Activated CD4-positive, alpha-beta T cell treated with anti-CD3 and anti-CD28 coated beads, Interleukin-2, amount 10 ng/mL, durations not matched to agents 7 days and 5 days (primary cell): Measurements from ENCODE around the gene RPL28. TPM values are rescaled to one million over a fixed set of nuclear protein-coding genes. Genes with fewer than 3 reads are reported as not detected.

Experiments
- CTCF ChIA-PET: fragments of 350-600 bp; sonication (Branson Sonifier 250); formaldehyde crosslinking; loops from one replicate; lab custom pipeline; 2021; ENCODE audit warnings: antibody characterized with exemption; lab: Charles Lee
- POLR2A ChIA-PET: fragments of 350-600 bp; sonication (Branson Sonifier 250); formaldehyde crosslinking; loops from one replicate; lab custom pipeline; 2021; ENCODE audit warnings: antibody characterized with exemption; lab: Charles Lee
- DNase-seq: peaks from one replicate; pipeline ENCODE4 v3.0.0-alpha.2; 2020
- H3K27ac Mint-ChIP-seq: one replicate; pipeline ENCODE4 v1.8.0; 2021; ENCODE audit warnings: mild to moderate bottlenecking, moderate library complexity, mixed read lengths
- H3K27me3 Mint-ChIP-seq: one replicate; pipeline ENCODE4 v1.8.0; 2021; ENCODE audit warnings: mixed read lengths
- H3K36me3 Mint-ChIP-seq: one replicate; pipeline ENCODE4 v1.8.0; 2021; ENCODE audit warnings: low read depth, mixed read lengths
- H3K4me1 Mint-ChIP-seq: one replicate; pipeline ENCODE4 v1.8.0; 2021; ENCODE audit warnings: mixed read lengths
- H3K4me3 Mint-ChIP-seq: one replicate; pipeline ENCODE4 v1.8.0; 2021; ENCODE audit warnings: mild to moderate bottlenecking, moderate library complexity, mixed read lengths
- H3K9me3 Mint-ChIP-seq: one replicate; pipeline ENCODE4 v1.8.0; 2021; ENCODE audit warnings: mixed read lengths
- total RNA-seq, 2 experiments: library from RNA; stranded (reverse); gene quantifications; one replicate each; pipeline ENCODE4 v1.2.3, GENCODE V29; 2021

Gene RPL28
- total RNA-seq, 2 experiments from 2014 or later, result 3,109 to 3,457 TPM

DNA sequence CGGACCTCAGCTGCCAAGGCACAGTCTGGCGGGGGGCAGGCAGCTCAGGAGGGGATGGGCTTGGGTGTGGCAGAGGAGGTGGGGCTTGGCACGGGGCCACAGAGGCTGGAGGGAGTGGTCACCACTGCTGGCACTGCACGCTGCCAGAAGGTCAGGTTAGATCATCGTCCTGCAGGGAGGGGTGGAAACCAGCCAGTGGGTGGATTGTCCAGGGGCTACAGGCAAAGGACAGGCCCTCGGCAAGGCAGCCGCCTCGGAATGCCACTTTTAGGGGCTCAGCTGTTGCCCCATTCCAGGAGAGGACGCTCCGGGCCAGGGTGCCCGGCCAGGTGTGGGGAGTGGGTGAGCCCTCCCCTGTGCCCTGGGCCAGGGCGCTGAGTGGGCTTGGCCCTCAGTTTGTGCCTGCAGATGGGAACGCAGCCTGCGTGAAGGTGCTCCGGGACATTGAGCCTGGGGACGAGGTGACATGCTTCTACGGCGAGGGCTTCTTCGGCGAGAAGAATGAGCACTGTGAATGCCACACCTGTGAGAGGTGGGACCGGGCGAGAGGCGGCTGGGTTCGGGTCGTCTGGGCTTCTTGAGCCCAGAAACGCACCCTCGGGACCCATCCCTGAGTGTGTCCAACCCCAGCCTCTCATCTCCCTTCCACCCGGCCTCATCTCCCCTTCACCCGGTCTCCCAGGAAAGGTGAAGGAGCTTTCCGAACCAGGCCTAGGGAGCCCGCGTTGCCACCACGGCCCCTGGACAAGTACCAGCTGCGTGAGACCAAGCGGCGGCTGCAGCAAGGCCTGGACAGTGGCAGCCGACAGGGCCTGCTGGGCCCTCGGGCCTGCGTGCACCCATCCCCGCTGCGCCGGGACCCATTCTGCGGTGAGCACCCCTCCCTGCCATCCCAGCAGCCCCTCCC is 39.7 kb upstream of the RPL28 start:
- CTCF ChIA-PET, result interaction anchor here (0.6 kb wide), 1 partner anchor 10 kb away, joined by 6 read pairs; no protein-coding TSS in a partner anchor
- H3K4me3 Mint-ChIP-seq, result no peak overlapping the region
- peaks cover 6% of the 10 kb centered on the region for H3K4me1 Mint-ChIP-seq
- no peaks in the 10 kb centered on the region for H3K9me3 Mint-ChIP-seq
- H3K27me3 Mint-ChIP-seq, result peaks cover under 1% of the 10 kb centered on the region
- POLR2A ChIA-PET, result no interaction called here
- no peak for DNase-seq
- H3K27ac Mint-ChIP-seq, result no peak overlapping the region
- peaks cover 2% of the 10 kb centered on the region for H3K36me3 Mint-ChIP-seq

- peaks cover 4% of the 10 kb centered on the region for H3K4me1 Mint-ChIP-seq
These were observed 38.8 kb upstream of the RPL28 start for GRCh38 chr19:55346725-55347441.

DNA sequence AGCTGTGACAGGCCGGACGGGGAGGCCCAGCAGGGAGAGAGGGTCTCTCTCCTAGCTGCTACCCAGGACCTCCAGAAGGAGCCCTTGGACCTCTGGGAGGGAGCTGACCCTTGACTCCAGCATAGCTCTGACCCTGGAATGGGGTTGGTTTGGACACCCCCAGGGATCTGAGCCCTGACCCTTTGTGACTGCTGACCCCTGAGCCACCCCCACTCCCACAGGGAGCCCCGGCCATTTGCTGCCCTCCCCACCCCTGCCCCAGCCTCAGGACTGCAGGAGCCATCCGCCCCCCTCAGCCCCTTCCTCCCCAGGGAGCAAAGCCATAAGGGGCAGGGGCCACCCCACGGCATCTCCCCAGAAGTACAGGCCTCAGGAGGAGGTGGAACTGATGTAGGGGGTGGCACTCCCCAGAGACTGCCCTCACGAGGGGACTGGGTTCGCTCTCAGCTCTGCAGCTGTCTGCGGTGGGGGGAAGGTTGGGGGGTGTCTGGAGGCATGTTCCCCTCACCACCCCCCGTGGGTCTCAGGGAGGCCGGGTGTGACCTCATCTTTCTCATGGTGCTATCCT is 38.2 kb upstream of the RPL28 start:
- Mint-ChIP-seq H3K4me3 (no peak overlapping the region), H3K4me1 (peaks cover 5% of the 10 kb centered on the region), H3K27ac (no peak overlapping the region), H3K36me3 (no peaks in the 10 kb centered on the region), H3K27me3 (peaks cover 14% of the 10 kb centered on the region), H3K9me3 (no peaks in the 10 kb centered on the region)
- no peak for DNase-seq
- ChIA-PET POLR2A (no interaction called here), CTCF (interaction anchor here (0.6 kb wide), 1 partner anchor 110 kb away, joined by 3 read pairs; no protein-coding TSS in a partner anchor)

More at GRCh38 chr19:55346725-55347441, 38.8 kb upstream of the RPL28 start:
- no peaks in the 10 kb centered on the region for H3K36me3 Mint-ChIP-seq
- no peak overlapping the region for H3K27ac Mint-ChIP-seq
- no peak for DNase-seq
- H3K27me3 Mint-ChIP-seq, result peaks cover 8% of the 10 kb centered on the region
- ChIA-PET CTCF (interaction anchor here (0.6 kb wide), 1 partner anchor 109 kb away, joined by 3 read pairs; no protein-coding TSS in a partner anchor), POLR2A (no interaction called here)
- no peaks in the 10 kb centered on the region for H3K9me3 Mint-ChIP-seq
- no peak overlapping the region for H3K4me3 Mint-ChIP-seq

GRCh38 chr19:55348317-55349034 is 37.3 kb upstream of the RPL28 start:
- Mint-ChIP-seq H3K27me3 (peaks cover 23% of the 10 kb centered on the region), H3K4me3 (no peak overlapping the region), H3K9me3 (no peaks in the 10 kb centered on the region), H3K27ac (no peak overlapping the region), H3K36me3 (no peaks in the 10 kb centered on the region), H3K4me1 (peaks cover 15% of the 10 kb centered on the region)
- CTCF ChIA-PET, result interaction anchor here (1.3 to 1.5 kb wide), 2 partner anchors 10 to 27 kb away, joined by 3 to 5 read pairs; no protein-coding TSS in a partner anchor
- POLR2A ChIA-PET, result no interaction called here
- no peak for DNase-seq

DNA sequence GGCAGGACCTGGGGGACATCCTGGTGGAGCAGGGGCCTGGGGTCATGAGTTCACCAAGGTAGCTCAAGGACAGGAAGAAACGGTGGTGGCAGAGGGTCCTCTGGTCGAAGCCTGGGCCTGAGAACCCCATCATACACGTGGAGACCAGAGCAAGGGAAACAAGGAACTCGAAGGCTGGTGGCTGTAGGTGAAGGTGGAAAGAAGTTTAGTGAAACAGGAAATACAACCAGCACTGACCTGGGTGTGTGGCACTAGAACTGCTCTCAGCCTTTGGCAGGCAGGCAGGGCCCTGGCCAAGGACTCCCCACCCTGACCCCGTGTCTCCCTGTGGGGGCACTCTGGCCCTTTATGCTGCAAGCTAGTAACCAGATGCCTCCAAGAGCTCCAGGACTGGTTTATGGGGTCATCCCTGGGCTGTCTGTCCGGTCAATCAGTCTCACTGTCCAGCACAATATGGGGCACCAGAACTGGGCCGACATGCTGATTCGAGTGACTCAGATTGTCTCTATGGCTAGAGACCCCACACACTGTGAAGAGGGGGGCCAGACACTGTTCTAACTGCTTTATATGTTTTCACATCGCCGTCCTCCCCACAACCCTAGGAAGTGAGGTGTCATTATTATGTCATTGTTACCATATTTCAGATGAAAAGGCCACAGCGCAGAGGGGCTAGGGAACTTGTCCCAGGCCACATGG is 35.0 kb upstream of the RPL28 start:
- Mint-ChIP-seq H3K4me1 (peaks cover 18% of the 10 kb centered on the region), H3K4me3 (no peak overlapping the region), H3K9me3 (no peaks in the 10 kb centered on the region), H3K27ac (peak overlapping the region; percentile 68), H3K36me3 (no peaks in the 10 kb centered on the region), H3K27me3 (peaks cover 37% of the 10 kb centered on the region)
- ChIA-PET CTCF (interaction anchor here (0.8 to 1.4 kb wide), 2 partner anchors 12 to 21 kb away, joined by 3 to 4 read pairs; no protein-coding TSS in a partner anchor), POLR2A (no interaction called here)
- no peak for DNase-seq

DNA sequence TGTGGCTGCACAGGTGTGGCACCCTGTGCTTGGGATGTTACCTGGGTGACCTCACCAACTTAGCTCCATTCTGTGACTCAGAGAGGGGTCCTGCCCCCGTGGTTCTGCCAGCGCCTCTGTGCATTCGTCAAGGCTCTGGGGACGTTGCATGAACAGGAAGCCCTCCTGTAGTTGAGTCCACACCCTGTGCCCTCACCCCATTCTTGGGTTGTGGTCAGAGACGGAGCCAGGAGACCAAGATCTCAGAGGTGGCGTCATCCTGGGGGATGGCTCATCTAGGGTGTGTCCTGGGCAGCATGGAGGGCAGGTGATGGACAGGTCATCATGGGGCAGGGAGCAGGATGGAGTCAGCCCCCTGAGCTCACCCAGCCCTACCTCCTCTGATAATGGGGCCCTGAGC is 33.7 kb upstream of the RPL28 start:
- POLR2A ChIA-PET, result no interaction called here
- DNase-seq, result no peak
- Mint-ChIP-seq H3K4me1 (peaks cover 18% of the 10 kb centered on the region), H3K4me3 (no peak overlapping the region), H3K27me3 (peaks cover 43% of the 10 kb centered on the region), H3K27ac (no peak overlapping the region), H3K36me3 (no peaks in the 10 kb centered on the region), H3K9me3 (no peaks in the 10 kb centered on the region)
- CTCF ChIA-PET, result interaction anchor here (1.6 kb wide), 1 partner anchor 192 kb away, joined by 3 read pairs; no protein-coding TSS in a partner anchor

GRCh38 chr19:55352549-55353145 is 33.1 kb upstream of the RPL28 start:
- Mint-ChIP-seq H3K36me3 (no peaks in the 10 kb centered on the region), H3K4me1 (peaks cover 18% of the 10 kb centered on the region), H3K27me3 (peaks cover 48% of the 10 kb centered on the region), H3K27ac (no peak overlapping the region), H3K9me3 (no peaks in the 10 kb centered on the region), H3K4me3 (peak overlapping the region; percentile 17)
- DNase-seq, result no peak
- POLR2A ChIA-PET, result no interaction called here
- CTCF ChIA-PET, result interaction anchor here (1.3 to 1.6 kb wide), 2 partner anchors 124 to 193 kb away, joined by 3 read pairs; partner anchors contain the start of gene ZNF628

DNA sequence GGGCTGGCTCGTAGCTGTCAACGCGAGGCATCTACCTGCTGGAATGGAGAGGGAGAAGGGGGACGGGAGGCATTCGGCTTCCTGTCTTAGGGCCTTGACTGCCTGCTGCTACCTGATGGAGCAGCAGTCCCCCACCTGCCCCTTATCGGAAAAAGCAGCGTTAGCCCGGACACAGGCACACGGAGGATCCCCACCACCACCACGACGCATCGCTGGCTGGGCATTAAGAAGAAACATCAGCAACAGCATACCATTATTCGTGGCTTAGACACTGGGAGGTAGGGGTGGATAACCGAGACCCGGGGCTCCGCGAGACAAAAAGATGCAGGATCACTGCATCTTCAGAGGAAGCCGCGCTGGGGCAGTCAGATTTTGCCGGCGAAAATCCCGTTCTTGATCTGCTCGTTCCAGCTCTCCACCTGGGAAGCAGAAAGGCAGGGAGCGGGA is 32.4 kb upstream of the RPL28 start:
- peak overlapping the region; percentile 54 for H3K4me3 Mint-ChIP-seq
- ChIA-PET CTCF (interaction anchor here (1.0 to 1.6 kb wide), 3 partner anchors 13 to 193 kb away, joined by 3 read pairs; partner anchors contain the start of gene ZNF628), POLR2A (no interaction called here)
- H3K27ac Mint-ChIP-seq, result no peak overlapping the region
- H3K9me3 Mint-ChIP-seq, result no peaks in the 10 kb centered on the region
- peaks cover 48% of the 10 kb centered on the region for H3K27me3 Mint-ChIP-seq
- DNase-seq, result no peak
- peaks cover 18% of the 10 kb centered on the region for H3K4me1 Mint-ChIP-seq
- no peaks in the 10 kb centered on the region for H3K36me3 Mint-ChIP-seq

GRCh38 chr19:55353803-55354697 is 31.7 kb upstream of the RPL28 start:
- POLR2A ChIA-PET, result no interaction called here
- Mint-ChIP-seq H3K36me3 (no peaks in the 10 kb centered on the region), H3K9me3 (no peaks in the 10 kb centered on the region), H3K27me3 (peaks cover 48% of the 10 kb centered on the region), H3K4me3 (peak overlapping the region; percentile 54), H3K27ac (peak overlapping the region; percentile 14), H3K4me1 (peaks cover 18% of the 10 kb centered on the region)
- peak; percentile 48 for DNase-seq
- CTCF ChIA-PET, result interaction anchor here (1.0 to 1.3 kb wide), 2 partner anchors 13 to 122 kb away, joined by 3 read pairs; partner anchors contain the start of gene ZNF628

GRCh38 chr19:55354698-55355212 is 31.0 kb upstream of the RPL28 start, which contains the start of gene COX6B2:
TSS of gene COX6B2 (minus strand) at chr19:55354719. CDS start at chr19:55354521, 198 bp downstream.
- Mint-ChIP-seq H3K4me3 (peak within 1 kb of the TSS; percentile 54), H3K9me3 (no peaks in the 10 kb centered on the region), H3K4me1 (peaks cover 18% of the 10 kb centered on the region), H3K36me3 (no peaks in the 10 kb centered on the region), H3K27me3 (peaks cover 48% of the 10 kb centered on the region), H3K27ac (peak within 1 kb of the TSS; percentile 14)
- CTCF ChIA-PET, result interaction anchor here (1.1 kb wide), 1 partner anchor 194 kb away, joined by 6 read pairs; no protein-coding TSS in a partner anchor
- no peak for DNase-seq
- POLR2A ChIA-PET, result no interaction called here
